NCI-H2081 (cell line): ENCODE results near the gene ALK.
A peak's percentile ranks its signal among the peaks of the same experiment; 100 is the strongest.

Source experiments
- DNase-seq, 2 experiments: peaks; one replicate each; lab custom pipeline; 2025; lab: John Stamatoyannopoulos, UW

ALK gene

GRCh38 chr2:29921560-29921915 is at the start of gene ALK:
Gene ALK, minus strand, starts transcription at chr2:29921586. Its CDS starts 927 bp downstream, at chr2:29920659.
- DNase-seq = peak; percentile 92 to 93

- no peak for DNase-seq
Measured at GRCh38 chr2:29966266-29966665, 44.9 kb upstream of the ALK start.

GRCh38 chr2:29963972-29964570 is 42.7 kb upstream of the ALK start:
- DNase-seq = no peak

- DNase-seq = no peak
Measured at GRCh38 chr2:29962922-29963321, 41.5 kb upstream of the ALK start.

DNA sequence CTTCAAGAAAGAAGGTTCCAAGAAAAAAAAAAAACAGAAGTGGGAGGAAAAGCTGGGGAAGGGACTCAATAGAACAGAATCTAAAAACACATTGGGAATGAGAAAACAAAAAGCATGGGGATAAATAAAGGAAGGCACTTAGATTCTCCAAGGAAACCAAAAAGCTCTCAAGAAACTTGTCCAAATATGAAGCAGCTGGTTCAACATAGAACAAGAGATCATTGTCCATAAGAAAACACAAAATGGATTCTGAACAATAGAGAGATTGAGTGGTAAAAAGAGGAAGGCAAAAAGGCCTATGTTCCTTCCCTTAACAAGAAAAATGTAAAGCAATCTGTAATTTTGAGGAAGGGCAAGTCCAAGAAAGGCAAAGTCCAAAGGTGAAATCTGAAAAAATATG is 32.9 kb upstream of the ALK start:
- DNase-seq = no peak

- DNase-seq = no peak
Measured at GRCh38 chr2:29952973-29953372, 31.6 kb upstream of the ALK start.

DNA sequence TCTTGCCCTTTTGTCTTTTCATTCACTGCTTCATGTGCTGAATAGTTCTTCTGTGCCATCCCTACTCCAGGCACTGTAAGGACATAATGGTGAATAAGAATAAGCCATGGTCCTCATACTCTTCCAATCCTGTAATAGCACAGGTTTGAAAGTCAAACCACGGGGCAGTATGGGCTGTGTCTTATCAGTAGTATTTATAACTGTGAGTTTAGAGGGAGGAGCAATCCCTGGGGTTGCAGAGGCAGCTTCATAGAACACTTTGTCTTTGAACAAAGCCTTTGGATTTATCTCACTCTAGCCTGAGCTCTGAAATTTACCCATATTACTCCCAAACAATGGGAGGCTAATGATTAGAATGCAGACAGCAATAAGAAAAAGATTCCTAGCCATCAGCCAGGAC is 30.2 kb upstream of the ALK start:
- no peak for DNase-seq

DNA sequence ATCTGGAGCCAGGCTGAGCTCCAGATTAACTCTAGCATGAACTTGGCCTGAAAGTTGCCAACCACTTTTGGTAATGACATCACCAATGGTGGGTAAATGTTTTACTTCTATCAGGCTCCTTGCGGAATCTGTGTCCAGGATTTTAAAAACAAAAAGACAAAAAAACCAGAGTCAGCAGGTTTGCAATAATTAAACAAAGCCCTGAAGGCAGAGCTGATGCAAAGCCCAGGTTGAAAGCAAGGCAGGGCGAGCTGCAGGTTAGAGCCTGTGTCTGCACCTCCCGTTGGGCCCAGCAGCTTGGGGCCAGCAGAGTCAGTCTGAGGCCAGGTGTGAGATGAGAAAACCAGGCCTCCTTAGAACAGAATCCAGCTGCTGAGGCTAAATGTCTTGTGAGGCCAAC is 29.1 kb upstream of the ALK start:
- DNase-seq = no peak

DNA sequence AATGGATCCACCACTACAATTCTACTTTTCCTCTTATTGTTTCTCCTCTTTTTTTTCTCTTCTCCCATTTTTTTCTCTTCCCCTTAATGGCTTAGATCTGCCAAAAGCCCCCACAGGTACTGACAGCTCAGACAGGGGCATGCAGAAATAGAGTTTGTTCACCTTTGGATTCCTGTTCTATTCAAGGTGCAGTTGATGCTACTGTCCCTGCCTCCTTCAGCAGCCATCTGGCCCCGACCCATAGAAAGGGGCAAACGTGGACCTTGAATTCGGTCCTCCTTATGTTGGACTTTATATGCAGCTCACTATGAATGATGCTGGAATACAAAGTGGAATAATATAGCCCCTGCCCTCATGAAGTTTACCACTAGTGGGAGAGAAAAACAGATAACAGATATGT is 27.7 kb upstream of the ALK start:
- DNase-seq = no peak

- DNase-seq = no peak
Measured at GRCh38 chr2:29946505-29946904, 25.1 kb upstream of the ALK start.

DNA sequence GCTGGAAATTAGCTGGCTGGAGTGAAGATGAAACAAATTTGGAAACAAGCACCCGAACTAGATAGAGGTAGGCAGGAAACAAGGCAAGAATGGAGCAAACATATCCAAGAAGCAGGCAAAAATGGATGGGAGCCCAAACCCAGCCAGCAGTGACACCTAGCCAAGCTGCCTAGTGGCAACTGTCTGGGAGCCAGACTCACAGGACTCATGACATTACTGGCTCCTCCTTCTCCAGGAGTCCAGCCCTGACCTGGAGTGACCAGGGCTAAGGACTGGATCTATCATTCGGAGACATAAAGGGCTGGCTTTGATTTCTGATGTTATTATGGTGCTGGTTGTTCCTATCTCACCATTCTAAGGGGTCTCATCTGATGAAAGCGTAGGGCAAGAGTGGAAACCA is 21.3 kb upstream of the ALK start:
- no peak for DNase-seq

- no peak for DNase-seq
Measured at GRCh38 chr2:29940706-29941105, 19.3 kb upstream of the ALK start.

DNA sequence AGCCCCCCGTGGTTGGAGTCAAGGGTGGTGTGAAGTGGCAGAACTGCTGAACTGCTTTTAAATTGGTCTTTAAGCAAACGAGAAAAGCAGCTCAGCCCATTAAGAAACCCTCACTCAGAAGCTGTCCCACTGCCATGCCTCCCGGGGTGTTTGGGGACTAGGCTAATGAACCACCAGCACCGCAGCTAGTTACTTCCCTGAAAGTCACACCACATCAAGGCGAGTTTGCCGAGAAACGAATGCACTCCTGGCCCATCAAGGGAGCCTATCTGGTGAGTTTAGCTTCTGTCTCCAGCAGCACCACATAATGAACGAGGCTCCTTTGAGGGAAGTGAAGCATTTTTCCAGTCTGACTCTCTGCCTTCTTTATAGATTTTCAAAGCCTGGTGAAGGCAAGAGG is 14.6 kb upstream of the ALK start:
- DNase-seq = no peak

- no peak for DNase-seq
Measured at GRCh38 chr2:29931818-29932217, 10.4 kb upstream of the ALK start.

- DNase-seq = peak; percentile 46 to 75
Measured at GRCh38 chr2:29923110-29923721, 1.8 kb upstream of the ALK start.

GRCh38 chr2:29922605-29923004 is 1.2 kb upstream of the ALK start:
- no peak for DNase-seq

DNA sequence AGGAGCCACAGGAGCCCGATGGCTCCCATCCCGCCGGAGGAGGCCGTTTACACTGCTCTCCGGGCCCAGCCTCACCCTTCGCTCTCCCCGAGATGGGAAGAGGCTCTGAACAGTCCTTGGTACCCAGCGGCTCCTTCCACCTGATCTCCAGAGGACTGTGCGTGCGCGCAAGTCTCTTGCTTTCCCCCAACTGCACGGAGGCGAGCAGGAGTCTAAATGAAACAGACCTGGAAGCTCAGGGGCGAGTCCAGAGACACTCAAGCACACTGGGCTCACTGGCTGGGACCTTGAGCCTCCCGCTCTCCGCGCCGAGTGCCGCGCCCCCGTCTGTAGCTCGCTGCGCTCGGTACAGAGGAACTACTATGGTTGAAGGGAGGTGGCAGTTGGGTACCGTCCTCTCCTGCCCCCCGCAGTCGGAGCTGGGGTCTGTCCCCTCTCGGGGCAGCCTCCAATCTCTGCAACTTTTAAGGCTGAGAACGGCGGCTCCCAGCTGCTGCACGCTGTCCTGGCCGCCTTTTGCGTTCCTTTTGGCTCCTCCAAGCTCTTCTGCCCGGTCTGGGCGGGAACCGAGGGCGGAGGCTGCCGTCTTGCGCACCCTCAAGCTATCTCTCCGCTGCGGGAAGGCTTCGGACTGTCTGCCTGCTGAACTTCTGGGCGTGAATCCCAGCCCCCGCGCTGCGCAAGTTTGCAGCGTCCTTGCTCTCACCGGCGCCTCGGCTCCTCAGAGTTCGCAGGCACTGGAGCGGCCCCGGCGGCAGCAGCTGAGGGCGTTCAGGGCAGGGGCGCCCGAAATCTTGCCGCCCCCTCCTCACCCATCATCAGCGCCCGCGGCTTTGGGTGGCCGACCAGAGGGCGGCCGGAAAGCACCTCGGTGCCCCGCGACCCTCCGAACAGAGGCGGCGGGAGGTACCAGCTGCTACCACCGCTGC is 491 bp downstream of the ALK start:
- DNase-seq = peak in 1 of 2 experiments; percentile 30

DNA sequence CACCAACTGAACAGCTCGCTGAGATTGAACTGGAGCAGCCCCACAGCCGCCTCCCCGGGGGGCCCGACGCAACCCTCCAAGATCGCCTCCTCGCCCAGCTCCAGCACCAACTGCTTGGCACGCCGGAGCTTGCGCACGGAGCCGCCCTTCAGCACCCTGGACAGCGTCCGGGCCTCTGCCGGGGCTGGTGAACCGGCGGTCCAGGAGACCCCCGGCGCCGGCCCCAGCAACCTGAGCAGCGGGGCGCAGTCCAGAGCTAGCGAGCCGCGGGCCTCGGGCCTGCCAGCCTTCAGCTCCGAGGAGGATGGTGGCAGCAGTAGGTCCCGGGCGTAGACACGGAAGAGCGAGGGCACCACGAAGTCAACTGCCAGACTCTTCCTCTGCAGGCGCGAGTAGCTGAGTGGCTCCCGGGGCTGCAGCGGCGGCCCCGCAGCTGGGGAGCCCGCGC is 1.2 kb downstream of the ALK start:
- no peak for DNase-seq

- no peak for DNase-seq
Measured at GRCh38 chr2:29918941-29919340, 2.4 kb downstream of the ALK start.

GRCh38 chr2:29917781-29918180 is 3.6 kb downstream of the ALK start:
- no peak for DNase-seq

DNA sequence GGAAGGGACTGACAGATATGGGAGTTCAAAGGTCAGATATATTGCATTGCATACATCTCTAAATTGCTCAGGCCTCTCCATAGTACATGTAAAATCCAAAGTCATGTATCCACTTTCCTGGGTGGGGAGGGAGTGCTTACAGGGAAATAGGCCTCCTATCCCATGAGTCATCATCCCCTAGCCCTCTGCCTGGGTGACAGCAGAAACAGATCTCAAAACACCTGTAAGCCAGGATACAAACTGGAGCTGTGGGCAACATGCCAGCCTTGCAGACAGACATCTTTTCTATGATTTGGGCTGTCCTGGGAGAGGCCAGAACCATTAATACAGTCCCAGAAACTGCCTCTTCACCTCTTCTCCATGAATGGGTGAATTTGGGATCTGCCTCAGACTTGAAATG is 4.8 kb downstream of the ALK start:
- DNase-seq = no peak

- DNase-seq = no peak
Measured at GRCh38 chr2:29910960-29911359, 10.4 kb downstream of the ALK start.

GRCh38 chr2:29910465-29910864 is 10.9 kb downstream of the ALK start:
- DNase-seq = no peak
